Astrocyte (in vitro differentiated cells and primary cell): ENCODE results near the gene PDE11A. TPM values are rescaled to one million over a fixed set of nuclear protein-coding genes. Genes with fewer than 3 reads are reported as not detected.

ENCODE experiments used
- DNase-seq: peaks from one replicate; pipeline ENCODE4 v3.0.0-alpha.2; 2010; ENCODE audit warnings: low read depth
- FAIRE-seq: peaks from 2 replicates; lab custom pipeline; 2011; peaks lifted over from hg19 to GRCh38; lab: Jason Lieb, UNC
- H2AFZ ChIP-seq: 2 replicates; pipeline ENCODE4 v1.6.0; 2012; ENCODE audit warnings: low read depth, low read length, inconsistent platforms
- H3K27ac ChIP-seq: 2 replicates; pipeline ENCODE4 v1.5.1; 2011; ENCODE audit warnings: low read depth, low read length, inconsistent platforms
- H3K27me3 ChIP-seq: 2 replicates; pipeline ENCODE4 v1.6.0; 2011; ENCODE audit warnings: low read length, inconsistent platforms; ENCODE audit not compliant: insufficient read depth
- H3K36me3 ChIP-seq: 2 replicates; pipeline ENCODE4 v1.5.1; 2011; ENCODE audit warnings: low read length, inconsistent platforms; ENCODE audit not compliant: insufficient read depth
- H3K4me1 ChIP-seq: 2 replicates; pipeline ENCODE4 v1.5.1; 2011; ENCODE audit warnings: low read length, inconsistent platforms; ENCODE audit not compliant: insufficient read depth
- H3K4me2 ChIP-seq: 2 replicates; pipeline ENCODE4 v1.6.0; 2012; ENCODE audit warnings: low read length, inconsistent platforms
- H3K4me3 ChIP-seq: 2 replicates; pipeline ENCODE4 v1.5.1; 2011; ENCODE audit warnings: low read depth, mild to moderate bottlenecking, low read length, inconsistent platforms; ENCODE audit not compliant: insufficient read depth
- H3K79me2 ChIP-seq: 2 replicates; pipeline ENCODE4 v1.6.0; 2012; ENCODE audit warnings: mild to moderate bottlenecking, low read length, inconsistent platforms; ENCODE audit not compliant: insufficient read depth
- H3K9ac ChIP-seq: 2 replicates; pipeline ENCODE4 v1.6.0; 2012; ENCODE audit warnings: mild to moderate bottlenecking, low read length, inconsistent platforms
- H3K9me3 ChIP-seq: 2 replicates; pipeline ENCODE4 v1.5.1; 2012; ENCODE audit warnings: low read depth, mild to moderate bottlenecking, low read length, inconsistent platforms; ENCODE audit not compliant: insufficient read depth
- H4K20me1 ChIP-seq: 2 replicates; pipeline ENCODE4 v1.6.0; 2012; ENCODE audit warnings: low read length, inconsistent platforms; ENCODE audit not compliant: insufficient read depth
- H3K27ac Mint-ChIP-seq: one replicate; pipeline ENCODE4 v1.8.0; 2021; ENCODE audit warnings: mild to moderate bottlenecking, mixed read lengths; ENCODE audit not compliant: unreplicated experiment
- H3K27me3 Mint-ChIP-seq: one replicate; pipeline ENCODE4 v1.8.0; 2021; ENCODE audit warnings: low read depth, mixed read lengths; ENCODE audit not compliant: unreplicated experiment
- H3K36me3 Mint-ChIP-seq: one replicate; pipeline ENCODE4 v1.8.0; 2021; ENCODE audit warnings: low read depth, mixed read lengths; ENCODE audit not compliant: unreplicated experiment
- H3K4me1 Mint-ChIP-seq: one replicate; pipeline ENCODE4 v1.8.0; 2021; ENCODE audit warnings: low read depth, mixed read lengths; ENCODE audit not compliant: unreplicated experiment
- H3K4me3 Mint-ChIP-seq: one replicate; pipeline ENCODE4 v1.8.0; 2021; ENCODE audit warnings: mild to moderate bottlenecking, moderate library complexity, mixed read lengths; ENCODE audit not compliant: unreplicated experiment
- H3K9me3 Mint-ChIP-seq: one replicate; pipeline ENCODE4 v1.8.0; 2021; ENCODE audit warnings: mild to moderate bottlenecking, mixed read lengths; ENCODE audit not compliant: unreplicated experiment
- CTCF ChIP-seq: IDR thresholded peaks from 2 replicates; pipeline ENCODE4 v1.5.1; 2011; ENCODE audit warnings: low read depth, mild to moderate bottlenecking, inconsistent platforms, low read length, moderate library complexity; ENCODE audit not compliant: insufficient read depth
- EZH2 ChIP-seq: IDR thresholded peaks from 2 replicates; pipeline ENCODE4 v1.6.1; 2012; ENCODE audit warnings: mild to moderate bottlenecking, low read length, inconsistent platforms; ENCODE audit not compliant: insufficient read depth
- total RNA-seq: library from RNA; stranded (reverse); gene quantifications from 2 replicates; pipeline ENCODE4 v1.2.1, GENCODE V29; 2021

PDE11A gene
- total RNA-seq, 1 donor from 2014 or later: 0.45 TPM

DNA sequence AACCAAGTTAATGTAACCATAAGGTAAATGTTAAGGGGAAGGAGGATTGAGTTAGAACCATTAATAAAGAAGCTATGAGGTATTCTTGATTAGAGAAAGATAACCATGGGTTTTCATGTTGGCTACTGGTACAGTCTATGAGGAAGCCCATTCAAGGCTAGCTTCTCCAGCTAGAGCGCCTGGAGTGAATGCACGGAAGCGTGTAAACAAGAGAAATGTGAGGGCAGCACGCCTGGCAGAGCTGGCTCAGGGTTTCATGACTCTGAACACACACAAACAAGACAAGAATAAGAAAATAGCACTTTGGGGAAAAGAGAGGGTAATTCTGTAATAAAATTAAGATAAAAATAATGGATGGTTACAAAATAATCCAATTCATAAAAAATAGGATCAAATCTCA lies 255.3 kb downstream of the PDE11A start:
- no peaks in the 10 kb centered on the region for H3K4me1 Mint-ChIP-seq

GRCh38 chr2:177816766-177817165 lies 255.8 kb downstream of the PDE11A start:
- no peaks in the 10 kb centered on the region for H3K4me1 Mint-ChIP-seq
- no peak overlapping the region for H3K27ac Mint-ChIP-seq
- Histone ChIP-seq H3K4me1 (no peaks in the 10 kb centered on the region), H4K20me1 (no peaks in the 10 kb centered on the region), H3K9ac (no peak overlapping the region), H3K4me2 (no peak overlapping the region), H3K4me3 (no peak overlapping the region), H3K9me3 (no peaks in the 10 kb centered on the region), H3K27me3 (no peaks in the 10 kb centered on the region), H3K79me2 (no peaks in the 10 kb centered on the region), H2AFZ (no peak overlapping the region), H3K27ac (no peak overlapping the region), H3K36me3 (no peaks in the 10 kb centered on the region)
- peaks cover 3% of the 10 kb centered on the region for H3K27me3 Mint-ChIP-seq
- no peaks in the 10 kb centered on the region for H3K36me3 Mint-ChIP-seq
- FAIRE-seq (no peak), DNase-seq (no peak)
- no peak overlapping the region for H3K4me3 Mint-ChIP-seq
- no peak for TF ChIP-seq EZH2
- H3K9me3 Mint-ChIP-seq: no peaks in the 10 kb centered on the region

More for the DNA sequence above, 255.3 kb downstream of the PDE11A start:
- Mint-ChIP-seq H3K36me3 (no peaks in the 10 kb centered on the region), H3K4me3 (no peak overlapping the region), H3K9me3 (no peaks in the 10 kb centered on the region), H3K27ac (no peak overlapping the region), H3K27me3 (peaks cover 3% of the 10 kb centered on the region)
- Histone ChIP-seq H3K27ac (no peak overlapping the region), H3K4me1 (no peaks in the 10 kb centered on the region), H3K27me3 (no peaks in the 10 kb centered on the region), H3K79me2 (no peaks in the 10 kb centered on the region), H3K36me3 (no peaks in the 10 kb centered on the region), H3K9ac (no peak overlapping the region), H4K20me1 (no peaks in the 10 kb centered on the region), H3K4me3 (no peak overlapping the region), H2AFZ (no peak overlapping the region), H3K4me2 (no peak overlapping the region), H3K9me3 (no peaks in the 10 kb centered on the region)
- no peak for TF ChIP-seq CTCF
- no peak for TF ChIP-seq EZH2
- no peak for FAIRE-seq
- no peak for DNase-seq

DNA sequence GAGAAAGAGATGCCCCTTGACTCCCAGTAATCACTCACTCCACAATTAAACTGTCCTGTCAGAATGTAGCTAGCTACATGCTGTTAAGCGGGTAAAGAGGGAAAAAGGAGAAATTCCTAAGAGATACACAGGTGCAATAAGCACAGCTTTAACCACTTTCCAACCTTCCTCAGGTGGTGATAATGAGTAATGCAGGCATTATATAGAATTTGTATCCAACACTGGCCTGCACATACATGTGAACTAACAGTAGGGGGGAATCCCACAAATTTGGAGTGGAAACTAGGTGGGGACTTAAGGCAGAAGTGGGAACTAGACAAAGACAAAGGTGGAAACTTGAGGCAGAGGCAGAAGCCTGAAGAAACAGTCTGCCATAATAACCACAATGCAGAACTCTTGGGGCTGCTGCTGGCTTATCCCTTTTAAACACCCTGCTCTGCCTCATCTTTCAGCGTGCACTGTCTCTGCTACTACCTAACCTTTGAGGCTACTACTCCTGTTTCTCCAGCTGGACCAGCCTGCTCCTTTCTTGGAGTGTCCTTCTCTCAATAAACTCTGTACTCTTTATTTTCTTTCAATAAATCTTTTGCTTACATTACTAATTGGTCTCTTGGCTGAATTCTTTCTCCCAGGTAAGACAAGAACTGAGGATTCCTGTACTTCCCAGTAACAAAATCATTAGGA lies 259.7 kb downstream of the PDE11A start:
- Histone ChIP-seq H3K79me2 (no peaks in the 10 kb centered on the region), H2AFZ (no peak overlapping the region), H3K4me3 (no peak overlapping the region), H3K27ac (no peak overlapping the region), H3K4me1 (no peaks in the 10 kb centered on the region), H3K9me3 (no peaks in the 10 kb centered on the region), H3K27me3 (no peaks in the 10 kb centered on the region), H3K36me3 (no peaks in the 10 kb centered on the region), H3K4me2 (no peak overlapping the region), H3K9ac (no peak overlapping the region), H4K20me1 (no peaks in the 10 kb centered on the region)
- no peaks in the 10 kb centered on the region for H3K9me3 Mint-ChIP-seq
- H3K27ac Mint-ChIP-seq: no peak overlapping the region
- peaks cover 3% of the 10 kb centered on the region for H3K27me3 Mint-ChIP-seq
- no peaks in the 10 kb centered on the region for H3K36me3 Mint-ChIP-seq
- FAIRE-seq: no peak
- TF ChIP-seq EZH2: no peak
- peaks cover 9% of the 10 kb centered on the region for H3K4me1 Mint-ChIP-seq
- H3K4me3 Mint-ChIP-seq: no peak overlapping the region
- no peak for DNase-seq
